RWPE2 (cell line): ENCODE results near the gene WFIKKN2.
A peak's percentile ranks its signal among the peaks of the same experiment; 100 is the strongest.

Experiments used
- ATAC-seq: fragments of 200-7000 bp; cut with Tn5 transposase; 3 replicates; pipeline ENCODE4 v1.9.1; 2021; ENCODE audit warnings: low read depth
- DNase-seq: peaks from one replicate; pipeline ENCODE4 v3.0.0-alpha.2; 2020; ENCODE audit warnings: low spot score
- H3K27ac ChIP-seq: fragments of 450-650 bp; 2 replicates; pipeline ENCODE4 v1.5.1; 2017; ENCODE audit warnings: mild to moderate bottlenecking; ENCODE audit not compliant: poor library complexity, severe bottlenecking
- H3K27me3 ChIP-seq: fragments of 250-450 bp; sonication (Bioruptor Pico); 2 replicates; pipeline ENCODE4 v1.5.1; 2021; ENCODE audit warnings: mild to moderate bottlenecking, moderate library complexity; ENCODE audit not compliant: insufficient read depth, poor library complexity, severe bottlenecking
- H3K36me3 ChIP-seq: fragments of 250-450 bp; sonication (Bioruptor Pico); 2 replicates; pipeline ENCODE4 v1.5.1; 2020; ENCODE audit warnings: low read depth, mild to moderate bottlenecking, moderate library complexity
- H3K4me1 ChIP-seq: fragments of 250-450 bp; sonication (Bioruptor Pico); 2 replicates; pipeline ENCODE4 v1.5.1; 2021; ENCODE audit warnings: mild to moderate bottlenecking, moderate library complexity; ENCODE audit not compliant: insufficient read depth, poor library complexity, severe bottlenecking
- H3K4me3 ChIP-seq: fragments of 250-450 bp; sonication (Bioruptor Pico); 2 replicates; pipeline ENCODE4 v1.5.1; 2021; ENCODE audit warnings: mild to moderate bottlenecking, moderate library complexity; ENCODE audit not compliant: severe bottlenecking
- H3K9me3 ChIP-seq: fragments of 250-450 bp; sonication (Bioruptor Pico); 2 replicates; pipeline ENCODE4 v1.5.1; 2021; ENCODE audit warnings: mild to moderate bottlenecking, moderate library complexity; ENCODE audit not compliant: severe bottlenecking
- CTCF ChIP-seq: fragments of 450-650 bp; IDR thresholded peaks from one replicate; pipeline ENCODE4 v1.5.1; 2017; ENCODE audit warnings: mild to moderate bottlenecking, moderate library complexity; ENCODE audit not compliant: poor library complexity, severe bottlenecking

WFIKKN2 gene

GRCh38 chr17:50808888-50809287 lies 26.5 kb upstream of the WFIKKN2 start:
- Histone ChIP-seq H3K9me3 (no peaks in the 10 kb centered on the region), H3K4me3 (no peak overlapping the region), H3K27ac (no peak overlapping the region), H3K27me3 (no peaks in the 10 kb centered on the region), H3K4me1 (peaks cover 3% of the 10 kb centered on the region), H3K36me3 (no peaks in the 10 kb centered on the region)
- no peak for ATAC-seq
- DNase-seq = no peak
- TF ChIP-seq CTCF = no peak

- H3K9me3 ChIP-seq = no peaks in the 10 kb centered on the region
- H3K27me3 ChIP-seq = no peaks in the 10 kb centered on the region
- no peaks in the 10 kb centered on the region for H3K36me3 ChIP-seq
- DNase-seq (no peak), ATAC-seq (no peak)
- H3K4me1 ChIP-seq = peaks cover 12% of the 10 kb centered on the region
- no peak overlapping the region for H3K27ac ChIP-seq
- no peak for TF ChIP-seq CTCF
- H3K4me3 ChIP-seq = no peak overlapping the region
Observed at GRCh38 chr17:50813583-50813982, 21.8 kb upstream of the WFIKKN2 start.

GRCh38 chr17:50815400-50815799 lies 20.0 kb upstream of the WFIKKN2 start:
- Histone ChIP-seq H3K36me3 (no peaks in the 10 kb centered on the region), H3K9me3 (no peaks in the 10 kb centered on the region), H3K4me1 (peaks cover 12% of the 10 kb centered on the region), H3K27me3 (no peaks in the 10 kb centered on the region), H3K27ac (no peak overlapping the region), H3K4me3 (no peak overlapping the region)
- ATAC-seq = no peak
- no peak for TF ChIP-seq CTCF
- DNase-seq = no peak

- no peak overlapping the region for H3K4me3 ChIP-seq
- H3K4me1 ChIP-seq = peaks cover 12% of the 10 kb centered on the region
- no peak for TF ChIP-seq CTCF
- ATAC-seq (no peak), DNase-seq (no peak)
- H3K27ac ChIP-seq = no peak overlapping the region
- no peaks in the 10 kb centered on the region for H3K36me3 ChIP-seq
- H3K27me3 ChIP-seq = no peaks in the 10 kb centered on the region
- no peaks in the 10 kb centered on the region for H3K9me3 ChIP-seq
Observed at GRCh38 chr17:50816271-50816670, 19.1 kb upstream of the WFIKKN2 start.

- no peak for DNase-seq
- Histone ChIP-seq H3K4me1 (peaks cover 12% of the 10 kb centered on the region), H3K27ac (peak overlapping the region; percentile 24), H3K27me3 (no peaks in the 10 kb centered on the region), H3K4me3 (no peak overlapping the region), H3K9me3 (no peaks in the 10 kb centered on the region), H3K36me3 (no peaks in the 10 kb centered on the region)
- peak; percentile 66 for TF ChIP-seq CTCF
- no peak for ATAC-seq
Observed at GRCh38 chr17:50816771-50817751, 18.3 kb upstream of the WFIKKN2 start.
